Measurements from ENCODE around the gene CPS1. TPM values are rescaled to one million over a fixed set of nuclear protein-coding genes. Genes with fewer than 3 reads are reported as not detected.

CPS1 gene
- total RNA-seq, 1 experiment from 2014 or later: 14.2 TPM

DNA sequence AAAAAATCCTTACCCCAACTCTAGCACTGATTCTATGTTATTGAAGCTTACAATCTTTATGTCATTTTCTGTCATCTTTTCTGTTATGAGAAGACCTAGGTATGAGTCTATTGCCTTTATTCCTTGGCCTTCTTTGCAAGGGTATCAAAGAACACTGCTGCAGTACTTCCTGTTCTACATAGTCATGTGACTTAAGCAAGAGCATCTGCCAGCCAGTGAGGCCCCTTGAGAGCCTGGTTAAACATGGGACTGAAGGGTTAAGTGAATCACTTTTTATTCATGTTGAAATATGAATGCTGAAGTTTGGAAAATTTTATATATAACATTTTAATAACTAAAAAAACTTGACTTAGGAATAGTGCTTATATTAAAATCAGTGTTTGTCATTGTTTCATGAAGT lies 844 bp upstream of the CPS1 start:
- Mint-ChIP-seq H3K4me1 (peaks cover 20 to 22% of the 10 kb centered on the region in 2 experiments), H3K4me3 (no peak overlapping the region), H3K36me3 (ENCODE audit: insufficient read depth in 1 of 3, low read depth in 3 of 3) (no peaks in the 10 kb centered on the region), H3K27ac (no peak overlapping the region), H3K27me3 (ENCODE audit: low read depth) (no peaks in the 10 kb centered on the region), H3K9me3 (no peaks in the 10 kb centered on the region)
- H3K4me2 ChIP-seq (ENCODE audit: insufficient read depth, insufficient read length, low read length): no peak overlapping the region
- no peak overlapping the region for H3K27ac ChIP-seq (ENCODE audit: insufficient read length, low read depth, low read length)
- no peak overlapping the region for H3K14ac ChIP-seq (ENCODE audit: insufficient read depth, low read length)
- H4K91ac ChIP-seq (ENCODE audit: insufficient read length, low read depth, low read length): no peak overlapping the region
- H3K79me1 ChIP-seq (ENCODE audit: insufficient read depth, low read depth, low read length, poor library complexity, severe bottlenecking): no peaks in the 10 kb centered on the region
- no peak overlapping the region for H3K23ac ChIP-seq (ENCODE audit: insufficient read length, low read depth, low read length)
- TF ChIP-seq, protein P1, sequence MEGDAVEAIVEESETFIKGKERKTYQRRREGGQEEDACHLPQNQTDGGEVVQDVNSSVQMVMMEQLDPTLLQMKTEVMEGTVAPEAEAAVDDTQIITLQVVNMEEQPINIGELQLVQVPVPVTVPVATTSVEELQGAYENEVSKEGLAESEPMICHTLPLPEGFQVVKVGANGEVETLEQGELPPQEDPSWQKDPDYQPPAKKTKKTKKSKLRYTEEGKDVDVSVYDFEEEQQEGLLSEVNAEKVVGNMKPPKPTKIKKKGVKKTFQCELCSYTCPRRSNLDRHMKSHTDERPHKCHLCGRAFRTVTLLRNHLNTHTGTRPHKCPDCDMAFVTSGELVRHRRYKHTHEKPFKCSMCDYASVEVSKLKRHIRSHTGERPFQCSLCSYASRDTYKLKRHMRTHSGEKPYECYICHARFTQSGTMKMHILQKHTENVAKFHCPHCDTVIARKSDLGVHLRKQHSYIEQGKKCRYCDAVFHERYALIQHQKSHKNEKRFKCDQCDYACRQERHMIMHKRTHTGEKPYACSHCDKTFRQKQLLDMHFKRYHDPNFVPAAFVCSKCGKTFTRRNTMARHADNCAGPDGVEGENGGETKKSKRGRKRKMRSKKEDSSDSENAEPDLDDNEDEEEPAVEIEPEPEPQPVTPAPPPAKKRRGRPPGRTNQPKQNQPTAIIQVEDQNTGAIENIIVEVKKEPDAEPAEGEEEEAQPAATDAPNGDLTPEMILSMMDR (conservative IDR thresholded peaks at IDR 0.05): no peak
- H2BK5ac ChIP-seq (ENCODE audit: insufficient read length, low read length): no peak overlapping the region
- no peak overlapping the region for H2BK20ac ChIP-seq (ENCODE audit: low read depth, low read length, poor library complexity, severe bottlenecking)
- H2BK120ac ChIP-seq (ENCODE audit: low read depth, low read length, poor library complexity, severe bottlenecking): no peak overlapping the region
- no peak overlapping the region for H3K56ac ChIP-seq (ENCODE audit: insufficient read length, low read depth, low read length)
- no peaks in the 10 kb centered on the region for H3K9me3 ChIP-seq (ENCODE audit: control insufficient read depth, low read depth, low read length)
- no peak overlapping the region for H3K18ac ChIP-seq (ENCODE audit: insufficient read length, low read depth, low read length)
- no peak overlapping the region for H3K4ac ChIP-seq (ENCODE audit: low read depth, low read length)
- peaks cover 2% of the 10 kb centered on the region; the same call in 1 of the 2 replicates for H3K4me1 ChIP-seq (ENCODE audit: insufficient read depth, low read length)
- no peaks in the 10 kb centered on the region for H3K23me2 ChIP-seq (ENCODE audit: insufficient read length, low read depth, low read length, poor library complexity, severe bottlenecking)
- H2BK12ac ChIP-seq (ENCODE audit: insufficient read length, low read depth, low read length): no peak overlapping the region
- no peak overlapping the region for H3T11ph ChIP-seq (ENCODE audit: low read length)
- no peak overlapping the region for H2AK5ac ChIP-seq (ENCODE audit: insufficient read length, low read length)
- H2AFZ ChIP-seq (ENCODE audit: low read length): no peak overlapping the region
- no peak overlapping the region for H4K5ac ChIP-seq (ENCODE audit: insufficient read length, low read depth, low read length)
- H2BK15ac ChIP-seq (ENCODE audit: low read depth, low read length): no peak overlapping the region
- H3K9ac ChIP-seq (ENCODE audit: extremely low read depth, insufficient read length, low read length): no peak overlapping the region
- no peaks in the 10 kb centered on the region for H4K20me1 ChIP-seq (ENCODE audit: control insufficient read depth, insufficient read depth, insufficient read length)
- H3K27me3 ChIP-seq (ENCODE audit: insufficient read depth, low read length): no peaks in the 10 kb centered on the region
- DNase-seq: no peak
- H3K79me2 ChIP-seq (ENCODE audit: insufficient read depth, low read length): no peaks in the 10 kb centered on the region
- no peak overlapping the region for H4K8ac ChIP-seq (replicated peaks; ENCODE audit: insufficient read length, low read depth, low read length)

All from H9 (cell line).